Activated effector memory CD4-positive, alpha-beta T cell treated with Interleukin-2 at 50 U/mL for 16 hours (primary cell): ENCODE data around the gene OPCML.

Experiments used
- DNase-seq: peaks from one replicate; pipeline ENCODE4 v3.0.0-alpha.2; 2020

OPCML gene

GRCh38 chr11:132772703-132773545 is 759.4 kb downstream of the OPCML start:
- DNase-seq, result no peak

- DNase-seq, result no peak
Measured at GRCh38 chr11:132771746-132772145, 760.6 kb downstream of the OPCML start.

- DNase-seq, result no peak
Measured at GRCh38 chr11:132770829-132771530, 761.3 kb downstream of the OPCML start.

- no peak for DNase-seq
Measured at GRCh38 chr11:132763503-132763902, 768.8 kb downstream of the OPCML start.

- no peak for DNase-seq
Measured at GRCh38 chr11:132755934-132756333, 776.4 kb downstream of the OPCML start.

- no peak for DNase-seq
Measured at GRCh38 chr11:132751516-132752250, 780.6 kb downstream of the OPCML start.

- DNase-seq, result no peak
Measured at GRCh38 chr11:132746305-132746704, 786.0 kb downstream of the OPCML start.

GRCh38 chr11:132745306-132745705 is 787.0 kb downstream of the OPCML start:
- no peak for DNase-seq

- DNase-seq, result no peak
Measured at GRCh38 chr11:132744771-132745170, 787.5 kb downstream of the OPCML start.

- no peak for DNase-seq
Measured at GRCh38 chr11:132743601-132744000, 788.7 kb downstream of the OPCML start.

GRCh38 chr11:132742929-132743328 is 789.4 kb downstream of the OPCML start:
- no peak for DNase-seq

GRCh38 chr11:132734217-132734616 is 798.1 kb downstream of the OPCML start:
- no peak for DNase-seq

- DNase-seq, result no peak
Measured at GRCh38 chr11:132728026-132728425, 804.3 kb downstream of the OPCML start.

GRCh38 chr11:132721526-132721925 is 810.8 kb downstream of the OPCML start:
- DNase-seq, result no peak

GRCh38 chr11:132719684-132720083 is 812.6 kb downstream of the OPCML start:
- no peak for DNase-seq

GRCh38 chr11:132718711-132719671 is 813.3 kb downstream of the OPCML start:
- peak; percentile 51 for DNase-seq

- no peak for DNase-seq
Measured at GRCh38 chr11:132717824-132718223, 814.5 kb downstream of the OPCML start.

GRCh38 chr11:132716037-132716436 is 816.3 kb downstream of the OPCML start:
- no peak for DNase-seq

GRCh38 chr11:132714859-132715440 is 817.4 kb downstream of the OPCML start:
- no peak for DNase-seq

- DNase-seq, result no peak
Measured at GRCh38 chr11:132712466-132712865, 819.8 kb downstream of the OPCML start.

- no peak for DNase-seq
Measured at GRCh38 chr11:132704781-132705375, 827.4 kb downstream of the OPCML start.

- DNase-seq, result no peak
Measured at GRCh38 chr11:132692891-132693290, 839.4 kb downstream of the OPCML start.
